ENCODE data around the gene FGD6.
"Not testable (repeated sequence)": the region's sequence is repeated elsewhere in the genome, so short reads cannot be mapped to it uniquely, and the experiment has no call there.

Gene FGD6

GRCh38 chr12:95244350-95244749 is 27.1 kb upstream of the FGD6 start:
- TF ChIP-seq TAF1 (IDR thresholded peaks at IDR 0.05; ENCODE audit: borderline replicate concordance, low read depth, low read length) (no peak), POLR2A (IDR thresholded peaks at IDR 0.05; ENCODE audit: low read depth, low read length) (no peak), POLR2AphosphoS5 (IDR thresholded peaks at IDR 0.05; ENCODE audit: low read depth, low read length) (no peak)
- DNase-seq (ENCODE audit: insufficient read length): no peak
- no peak for FAIRE-seq

GRCh38 chr12:95243497-95244183 is 26.4 kb upstream of the FGD6 start:
- FAIRE-seq: no peak
- DNase-seq (ENCODE audit: insufficient read length): no peak
- TF ChIP-seq POLR2A (IDR thresholded peaks at IDR 0.05; ENCODE audit: low read depth, low read length) (no peak), TAF1 (IDR thresholded peaks at IDR 0.05; ENCODE audit: borderline replicate concordance, low read depth, low read length) (no peak)

- no peak for DNase-seq (ENCODE audit: insufficient read length)
- TF ChIP-seq POLR2AphosphoS5 (IDR thresholded peaks at IDR 0.05; ENCODE audit: low read depth, low read length): no peak
- TF ChIP-seq POLR2A (IDR thresholded peaks at IDR 0.05; ENCODE audit: low read depth, low read length): no peak
- no peak for TF ChIP-seq TAF1 (IDR thresholded peaks at IDR 0.05; ENCODE audit: borderline replicate concordance, low read depth, low read length)
- FAIRE-seq: no peak
These were observed 24.7 kb upstream of the FGD6 start for GRCh38 chr12:95241761-95242506.

- not testable (repeated sequence) for DNase-seq (ENCODE audit: insufficient read length); FAIRE-seq
These were observed 23.9 kb upstream of the FGD6 start for GRCh38 chr12:95241138-95241537.

- TF ChIP-seq POLR2AphosphoS5 (IDR thresholded peaks at IDR 0.05; ENCODE audit: low read depth, low read length) (no peak), TAF1 (IDR thresholded peaks at IDR 0.05; ENCODE audit: borderline replicate concordance, low read depth, low read length) (no peak), POLR2A (IDR thresholded peaks at IDR 0.05; ENCODE audit: low read depth, low read length) (no peak)
- FAIRE-seq: no peak
- DNase-seq (ENCODE audit: insufficient read length): no peak
These were observed 23.3 kb upstream of the FGD6 start for GRCh38 chr12:95240556-95240955.

- FAIRE-seq; DNase-seq (ENCODE audit: insufficient read length): not testable (repeated sequence)
These were observed 22.6 kb upstream of the FGD6 start for GRCh38 chr12:95239835-95240234.

- no peak for FAIRE-seq
- DNase-seq (ENCODE audit: insufficient read length): no peak
- TF ChIP-seq POLR2A (IDR thresholded peaks at IDR 0.05; ENCODE audit: low read depth, low read length): no peak
- TF ChIP-seq POLR2AphosphoS5 (IDR thresholded peaks at IDR 0.05; ENCODE audit: low read depth, low read length): no peak
- TF ChIP-seq TAF1 (IDR thresholded peaks at IDR 0.05; ENCODE audit: borderline replicate concordance, low read depth, low read length): no peak
These were observed 21.9 kb upstream of the FGD6 start for GRCh38 chr12:95239216-95239615.

- FAIRE-seq (no peak), DNase-seq (ENCODE audit: insufficient read length) (no peak)
These were observed 20.9 kb upstream of the FGD6 start for GRCh38 chr12:95238150-95238549.

GRCh38 chr12:95237315-95237714 is 20.0 kb upstream of the FGD6 start:
- no peak for FAIRE-seq
- no peak for DNase-seq (ENCODE audit: insufficient read length)
- no peak for TF ChIP-seq POLR2A (IDR thresholded peaks at IDR 0.05; ENCODE audit: low read depth, low read length)
- TF ChIP-seq POLR2AphosphoS5 (IDR thresholded peaks at IDR 0.05; ENCODE audit: low read depth, low read length): no peak
- TF ChIP-seq TAF1 (IDR thresholded peaks at IDR 0.05; ENCODE audit: borderline replicate concordance, low read depth, low read length): no peak

More at GRCh38 chr12:95238150-95238549, 20.9 kb upstream of the FGD6 start:
- TF ChIP-seq POLR2AphosphoS5 (IDR thresholded peaks at IDR 0.05; ENCODE audit: low read depth, low read length): no peak
- no peak for TF ChIP-seq TAF1 (IDR thresholded peaks at IDR 0.05; ENCODE audit: borderline replicate concordance, low read depth, low read length)
- no peak for TF ChIP-seq POLR2A (IDR thresholded peaks at IDR 0.05; ENCODE audit: low read depth, low read length)

GRCh38 chr12:95235621-95236020 is 18.4 kb upstream of the FGD6 start:
- not testable (repeated sequence) for DNase-seq (ENCODE audit: insufficient read length); FAIRE-seq

GRCh38 chr12:95234187-95234586 is 16.9 kb upstream of the FGD6 start:
- FAIRE-seq; DNase-seq (ENCODE audit: insufficient read length): not testable (repeated sequence)

GRCh38 chr12:95231190-95231589 is 13.9 kb upstream of the FGD6 start:
- FAIRE-seq (no peak), DNase-seq (ENCODE audit: insufficient read length) (no peak)
- TF ChIP-seq POLR2AphosphoS5 (IDR thresholded peaks at IDR 0.05; ENCODE audit: low read depth, low read length): no peak
- no peak for TF ChIP-seq TAF1 (IDR thresholded peaks at IDR 0.05; ENCODE audit: borderline replicate concordance, low read depth, low read length)
- no peak for TF ChIP-seq POLR2A (IDR thresholded peaks at IDR 0.05; ENCODE audit: low read depth, low read length)

GRCh38 chr12:95230313-95230712 is 13.0 kb upstream of the FGD6 start:
- FAIRE-seq: no peak
- TF ChIP-seq TAF1 (IDR thresholded peaks at IDR 0.05; ENCODE audit: borderline replicate concordance, low read depth, low read length) (no peak), POLR2AphosphoS5 (IDR thresholded peaks at IDR 0.05; ENCODE audit: low read depth, low read length) (no peak), POLR2A (IDR thresholded peaks at IDR 0.05; ENCODE audit: low read depth, low read length) (no peak)
- DNase-seq (ENCODE audit: insufficient read length): no peak
